ACC112 (cell line): ENCODE data around the gene ALOX15B.
"Not testable (repeated sequence)": the region's sequence is repeated elsewhere in the genome, so short reads cannot be mapped to it uniquely, and the experiment has no call there.

Experiments used
- H2AFZ ChIP-seq: fragments of 200-600 bp; sonication (generic); one replicate; pipeline ENCODE4 v1.6.0; 2017; ENCODE audit warnings: antibody characterized with exemption, low read length; ENCODE audit not compliant: unreplicated experiment
- H3K27ac ChIP-seq: fragments of 200-600 bp; sonication (generic); 2 replicates; pipeline ENCODE4 v1.5.1; 2014; ENCODE audit warnings: low read depth, mild to moderate bottlenecking, antibody characterized with exemption, low read length, moderate library complexity
- H3K27me3 ChIP-seq: fragments of 200-600 bp; sonication (generic); 2 replicates; pipeline ENCODE4 v1.6.1; 2014; ENCODE audit warnings: mild to moderate bottlenecking, antibody characterized with exemption, low read length, moderate library complexity, mixed read lengths; ENCODE audit not compliant: insufficient read depth
- H3K36me3 ChIP-seq: fragments of 200-600 bp; sonication (generic); 2 replicates; pipeline ENCODE4 v1.6.1; 2016; ENCODE audit warnings: mild to moderate bottlenecking, antibody characterized with exemption, low read length, moderate library complexity, mixed read lengths; ENCODE audit not compliant: insufficient read depth
- H3K4me1 ChIP-seq: fragments of 200-600 bp; sonication (generic); one replicate; pipeline ENCODE4 v1.6.1; 2016; ENCODE audit warnings: low read length, mixed read lengths; ENCODE audit not compliant: insufficient read depth, unreplicated experiment, control insufficient read depth
- H3K4me3 ChIP-seq: fragments of 200-600 bp; sonication (generic); 2 replicates; pipeline ENCODE4 v1.5.1; 2014; ENCODE audit warnings: mild to moderate bottlenecking, low read depth, low read length
- H3K79me2 ChIP-seq: fragments of 200-600 bp; sonication (generic); one replicate; pipeline ENCODE4 v1.6.0; 2016; ENCODE audit warnings: low read length; ENCODE audit not compliant: control insufficient read depth, unreplicated experiment, insufficient read depth

ALOX15B gene

DNA sequence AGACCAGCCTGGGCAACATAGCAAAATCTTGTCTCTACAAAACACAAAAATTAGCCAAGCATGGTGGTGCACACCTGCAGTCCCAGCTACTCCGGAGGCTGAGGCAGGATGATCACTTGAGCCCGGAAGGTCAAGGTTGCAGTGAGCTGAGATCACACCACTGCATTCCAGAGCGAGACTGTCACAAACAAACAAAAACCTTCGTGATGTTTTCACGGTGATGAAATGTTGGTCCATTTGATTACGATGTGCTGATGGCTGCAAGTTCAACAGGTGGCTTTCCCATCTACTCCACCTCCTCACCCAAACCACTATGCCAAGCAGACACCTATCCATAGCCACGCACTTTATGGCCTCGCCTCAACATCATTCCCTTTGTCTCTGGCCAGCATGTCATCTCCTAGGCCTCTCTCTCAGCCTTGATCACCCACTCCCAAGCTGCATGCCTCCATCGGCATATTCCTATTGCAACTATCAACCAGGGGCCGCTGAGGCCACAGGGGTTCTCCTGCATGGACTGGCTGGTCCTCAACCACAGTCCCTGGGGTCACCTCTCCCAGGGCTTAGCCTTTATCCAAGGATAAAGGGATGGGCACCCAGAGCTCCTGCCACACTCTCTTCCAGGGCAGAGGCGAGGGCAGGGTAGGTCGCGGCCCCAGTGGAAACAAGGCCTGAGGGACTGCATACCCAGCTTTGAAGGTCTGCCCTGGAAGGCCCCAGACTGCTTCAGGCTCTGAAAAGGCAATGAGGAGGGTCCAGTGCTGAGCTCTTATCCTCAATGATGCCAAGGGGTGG, 17.1 kb upstream of the ALOX15B start:
- Histone ChIP-seq H3K4me3 (no peak overlapping the region), H3K27ac (no peak overlapping the region), H3K4me1 (peaks cover 17% of the 10 kb centered on the region), H3K27me3 (no peaks in the 10 kb centered on the region; the same call in 1 of the 2 replicates), H3K36me3 (no peaks in the 10 kb centered on the region), H3K79me2 (no peaks in the 10 kb centered on the region), H2AFZ (no peak overlapping the region)

DNA sequence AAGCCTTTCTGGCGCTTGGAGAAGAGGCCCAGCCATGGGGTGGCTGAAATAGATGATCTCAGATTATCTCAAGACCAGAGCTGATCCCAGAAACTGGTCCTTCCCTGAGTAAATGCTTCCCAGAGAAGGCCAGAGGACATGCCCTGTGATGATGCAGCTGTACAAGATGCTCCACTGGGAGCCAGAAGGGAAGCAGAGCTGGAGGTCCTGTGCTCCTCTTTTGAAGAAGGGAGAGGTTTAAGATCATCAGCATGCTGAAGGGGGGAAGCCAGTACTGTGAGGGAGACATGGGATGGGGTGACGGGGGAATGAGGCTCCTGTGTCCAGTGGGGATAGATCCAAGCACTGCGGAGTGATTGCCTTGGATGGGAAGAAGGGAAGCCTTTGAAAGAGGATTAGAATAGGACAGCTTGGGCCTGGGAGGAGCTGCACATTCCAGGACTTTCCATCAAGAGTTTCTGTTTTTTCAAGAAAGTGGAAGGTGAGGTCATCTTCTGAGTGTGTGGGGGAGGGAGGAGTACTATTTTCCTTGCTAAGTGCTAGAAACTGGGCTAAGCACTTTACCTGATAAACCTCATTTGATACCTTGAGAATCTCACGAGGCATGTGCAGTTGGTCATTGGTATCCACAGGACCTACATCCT, 16.4 kb upstream of the ALOX15B start:
- H3K36me3 ChIP-seq, result no peaks in the 10 kb centered on the region
- H3K79me2 ChIP-seq, result no peaks in the 10 kb centered on the region
- no peak overlapping the region for H3K4me3 ChIP-seq
- peaks cover 10% of the 10 kb centered on the region for H3K4me1 ChIP-seq
- no peak overlapping the region for H3K27ac ChIP-seq
- H2AFZ ChIP-seq, result no peak overlapping the region
- H3K27me3 ChIP-seq, result peaks cover 6% of the 10 kb centered on the region

DNA sequence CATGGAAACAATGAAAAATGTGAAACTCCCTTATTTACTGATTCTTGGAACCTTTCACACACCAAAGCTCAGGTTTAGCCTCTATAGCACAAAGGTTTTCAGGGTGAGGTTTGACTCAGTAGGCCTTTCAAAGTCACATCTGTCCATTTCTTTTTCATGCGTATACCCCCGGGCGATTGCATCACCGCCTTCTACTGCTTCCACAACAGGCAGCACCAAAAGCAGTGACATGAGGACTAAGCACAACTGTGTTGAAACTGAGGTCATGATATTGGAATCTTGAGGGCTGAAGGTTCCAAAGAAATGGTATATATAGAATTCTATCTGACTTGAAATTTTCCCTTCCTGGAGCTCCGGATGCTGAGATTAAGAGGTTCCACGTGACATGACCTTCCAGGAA, 14.7 kb upstream of the ALOX15B start:
- H3K27me3 ChIP-seq, result peaks cover 23% of the 10 kb centered on the region
- not testable (repeated sequence) for H3K4me3 ChIP-seq, H2AFZ ChIP-seq, H3K36me3 ChIP-seq, H3K4me1 ChIP-seq, H3K79me2 ChIP-seq, H3K27ac ChIP-seq

DNA sequence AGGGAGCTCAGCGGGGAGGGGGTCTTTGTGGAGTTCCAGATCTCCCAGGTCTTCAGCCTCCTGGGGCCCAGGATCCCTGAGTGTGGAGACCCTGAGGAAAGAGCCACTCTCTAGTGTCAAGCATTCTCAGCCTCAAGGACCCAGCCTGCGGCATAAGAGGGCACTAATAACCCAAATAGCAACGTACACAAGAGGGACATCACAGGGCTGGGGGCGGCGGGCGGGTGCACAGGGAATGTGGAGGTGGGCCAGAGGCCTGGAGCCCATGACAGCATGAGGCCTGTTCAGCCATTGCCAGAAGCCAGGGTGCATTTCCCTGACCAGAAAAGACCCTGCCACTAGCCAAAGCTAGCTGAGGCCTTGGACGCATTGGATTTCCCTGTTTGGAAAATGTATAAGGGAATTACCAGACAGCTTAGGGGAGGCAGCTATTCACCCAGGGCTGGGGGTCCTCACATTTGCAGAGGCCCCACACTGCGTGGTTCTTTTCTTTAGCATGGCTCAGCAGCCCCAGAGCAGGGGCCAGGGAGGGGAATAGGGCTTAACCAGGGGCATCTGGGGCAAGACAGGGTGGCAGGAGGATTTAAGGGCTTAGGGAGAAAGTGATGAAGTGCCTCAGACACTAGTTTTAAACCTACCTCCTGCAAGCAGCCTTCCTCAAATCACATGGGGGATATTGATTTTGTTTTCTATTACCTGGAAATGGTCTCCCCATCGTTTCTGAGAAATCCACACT, 13.5 kb upstream of the ALOX15B start:
- Histone ChIP-seq H3K4me3 (no peak overlapping the region), H2AFZ (no peak overlapping the region), H3K4me1 (no peaks in the 10 kb centered on the region), H3K27ac (no peak overlapping the region), H3K27me3 (peaks cover 26% of the 10 kb centered on the region), H3K79me2 (no peaks in the 10 kb centered on the region), H3K36me3 (no peaks in the 10 kb centered on the region)

DNA sequence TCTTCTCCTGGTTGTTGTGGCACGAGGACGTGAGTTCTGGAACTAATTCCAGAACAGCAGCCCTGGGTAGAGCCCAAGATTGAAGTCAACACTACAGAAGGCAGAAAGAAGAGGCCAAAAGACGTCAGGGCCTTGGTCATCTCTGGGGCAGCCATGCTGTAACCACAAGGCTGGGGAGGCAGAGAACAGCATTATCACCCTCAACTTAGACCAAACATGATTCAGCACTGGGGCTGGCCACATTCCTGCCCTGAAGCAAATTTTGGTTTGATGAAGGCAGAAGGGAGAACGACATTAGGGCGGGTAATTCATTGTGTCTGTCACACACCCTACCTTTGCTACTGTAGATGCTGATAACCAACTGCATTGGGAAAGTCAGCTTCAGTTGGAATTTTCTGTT, 9.7 kb upstream of the ALOX15B start:
- no peaks in the 10 kb centered on the region for H3K36me3 ChIP-seq
- no peaks in the 10 kb centered on the region for H3K4me1 ChIP-seq
- no peak overlapping the region for H3K27ac ChIP-seq
- no peak overlapping the region for H2AFZ ChIP-seq
- peaks cover 29% of the 10 kb centered on the region for H3K27me3 ChIP-seq
- H3K79me2 ChIP-seq, result no peaks in the 10 kb centered on the region
- H3K4me3 ChIP-seq, result no peak overlapping the region

DNA sequence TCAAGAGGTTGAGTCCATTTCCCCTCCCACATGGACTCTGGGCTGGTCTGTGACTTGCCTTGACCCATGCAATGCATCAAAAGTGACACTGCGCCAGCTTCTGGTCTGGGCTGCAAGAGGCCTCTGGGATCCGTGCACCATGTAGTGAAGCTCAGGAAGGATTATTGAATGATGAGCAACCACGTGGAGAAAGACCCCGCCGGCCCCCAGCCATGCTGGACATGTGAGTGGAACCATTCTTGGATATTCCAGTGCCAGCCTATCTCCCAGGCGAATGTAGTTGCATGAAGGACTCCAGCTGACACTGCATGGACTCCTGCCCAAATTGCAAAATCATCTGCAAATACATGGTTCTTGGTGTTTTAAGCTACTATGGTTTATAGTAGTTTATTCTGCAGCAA, 7.6 kb upstream of the ALOX15B start:
- H3K79me2 ChIP-seq, result no peaks in the 10 kb centered on the region
- H2AFZ ChIP-seq, result no peak overlapping the region
- peaks cover 29% of the 10 kb centered on the region for H3K27me3 ChIP-seq
- H3K36me3 ChIP-seq, result no peaks in the 10 kb centered on the region
- no peak overlapping the region for H3K27ac ChIP-seq
- no peak overlapping the region for H3K4me3 ChIP-seq
- no peaks in the 10 kb centered on the region for H3K4me1 ChIP-seq

DNA sequence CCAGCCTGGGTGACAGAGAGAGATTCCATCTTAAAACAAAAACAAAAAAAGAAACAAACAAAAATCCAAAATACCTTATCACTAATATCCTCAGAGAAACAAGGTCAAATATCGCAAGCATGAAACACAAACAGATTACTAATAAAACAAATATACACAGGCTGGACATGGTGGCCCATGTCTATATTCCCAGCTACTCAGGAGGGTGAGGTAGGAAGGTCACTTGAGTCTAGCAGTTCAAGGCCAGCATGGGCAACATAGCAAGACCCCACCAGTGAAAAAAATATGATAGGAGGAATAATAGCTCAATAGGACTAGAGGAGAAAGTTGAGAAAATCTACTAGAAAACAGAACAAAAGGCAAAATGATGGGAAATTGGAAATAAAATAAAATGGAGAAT, 6.9 kb upstream of the ALOX15B start:
- H3K79me2 ChIP-seq, result no peaks in the 10 kb centered on the region
- H3K4me1 ChIP-seq, result no peaks in the 10 kb centered on the region
- no peak overlapping the region for H3K27ac ChIP-seq
- no peaks in the 10 kb centered on the region for H3K36me3 ChIP-seq
- no peak overlapping the region for H3K4me3 ChIP-seq
- H2AFZ ChIP-seq, result no peak overlapping the region
- H3K27me3 ChIP-seq, result peaks cover 28% of the 10 kb centered on the region

DNA sequence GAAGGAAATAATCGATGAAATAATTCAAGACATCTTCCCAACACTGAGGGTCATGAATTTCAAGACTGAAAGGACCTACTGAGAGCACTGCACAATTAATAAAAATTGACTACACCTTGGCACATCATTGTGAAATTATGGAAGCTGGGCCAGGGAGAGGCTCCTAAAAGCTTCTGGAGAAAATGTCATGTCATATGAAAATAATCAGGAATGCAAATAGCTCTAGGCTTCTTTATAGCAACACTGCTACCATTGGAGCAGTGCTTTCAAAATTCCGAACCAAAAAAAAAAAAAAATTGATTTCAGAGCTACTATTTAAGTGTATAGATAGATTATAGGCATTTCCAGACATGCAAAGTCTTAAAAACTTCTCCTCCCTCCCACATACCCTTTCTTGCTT, 6.4 kb upstream of the ALOX15B start:
- Histone ChIP-seq H3K79me2 (no peaks in the 10 kb centered on the region), H3K4me1 (no peaks in the 10 kb centered on the region), H3K27me3 (peaks cover 23% of the 10 kb centered on the region), H2AFZ (no peak overlapping the region), H3K36me3 (no peaks in the 10 kb centered on the region), H3K27ac (no peak overlapping the region), H3K4me3 (no peak overlapping the region)

DNA sequence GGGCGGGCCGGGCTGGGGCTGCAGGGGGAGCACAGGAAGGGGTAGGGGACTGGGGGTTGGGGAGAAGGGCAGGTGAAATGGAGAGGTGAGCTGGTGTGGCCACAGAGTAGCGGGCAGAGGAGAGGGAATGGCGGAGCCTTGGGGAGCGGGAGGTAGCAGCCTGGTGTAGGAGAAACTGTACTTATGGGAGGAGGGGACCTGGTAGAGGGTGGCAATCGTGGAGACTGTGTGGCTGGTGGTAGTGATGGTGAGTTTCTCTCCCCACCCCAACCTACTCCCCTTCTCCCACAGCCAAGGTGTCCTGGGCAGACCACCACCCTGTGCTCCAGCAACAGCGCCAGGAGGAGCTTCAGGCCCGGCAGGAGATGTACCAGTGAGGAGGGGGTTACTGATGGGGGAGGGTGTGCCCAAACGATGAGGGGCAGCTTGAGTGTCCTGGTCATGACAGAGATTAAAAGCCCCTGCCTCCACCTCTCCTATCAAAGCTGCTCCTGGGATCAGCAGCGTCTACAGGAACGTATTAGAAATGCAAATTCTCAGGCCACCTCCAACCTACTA, 831 bp downstream of the ALOX15B start:
- peaks cover 10% of the 10 kb centered on the region for H3K4me1 ChIP-seq
- no peak overlapping the region for H3K27ac ChIP-seq
- no peaks in the 10 kb centered on the region for H3K27me3 ChIP-seq
- H3K4me3 ChIP-seq, result no peak overlapping the region
- H3K79me2 ChIP-seq, result no peaks in the 10 kb centered on the region
- H2AFZ ChIP-seq, result no peak overlapping the region
- no peaks in the 10 kb centered on the region for H3K36me3 ChIP-seq

DNA sequence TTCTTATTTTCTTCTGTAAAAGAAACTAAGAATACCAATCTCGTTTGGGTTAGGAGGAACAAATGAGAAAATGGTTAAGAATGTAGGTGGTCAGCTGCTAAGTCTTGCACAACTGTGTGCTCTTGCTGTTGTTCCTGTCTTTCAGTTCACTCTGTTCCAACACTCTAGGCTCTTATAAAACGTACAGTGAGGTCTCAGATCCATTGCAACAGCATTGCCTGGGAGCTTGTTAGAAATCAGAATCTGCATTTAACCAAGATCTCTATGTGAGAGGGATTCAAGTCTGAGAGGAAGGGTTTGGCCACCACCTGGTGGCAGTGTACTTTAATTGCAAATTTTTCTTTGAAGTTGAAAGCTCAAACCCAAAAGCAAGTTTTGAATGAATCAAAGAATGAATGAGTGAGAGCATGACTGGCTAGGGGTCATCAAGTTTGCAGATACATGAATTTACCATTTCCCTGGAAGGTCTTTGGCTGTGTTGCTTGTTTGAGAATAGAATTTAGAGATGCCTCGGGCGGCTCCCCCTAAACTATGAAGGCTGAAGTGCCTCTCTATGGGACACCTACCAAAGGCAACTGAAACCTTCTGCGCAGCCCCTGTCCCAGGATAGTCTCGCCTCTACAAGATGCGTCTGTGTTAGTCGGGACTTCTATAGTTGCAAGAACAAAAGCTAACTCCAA, 2.5 kb downstream of the ALOX15B start:
- Histone ChIP-seq H3K36me3 (no peaks in the 10 kb centered on the region), H3K27me3 (no peaks in the 10 kb centered on the region), H2AFZ (no peak overlapping the region), H3K4me3 (no peak overlapping the region), H3K4me1 (peaks cover 10% of the 10 kb centered on the region), H3K27ac (peak overlapping the region; percentile 64), H3K79me2 (no peaks in the 10 kb centered on the region)
